ENCODE results near the gene PGM5.
A peak's percentile ranks its signal among the peaks of the same experiment; 100 is the strongest.
"Not testable (repeated sequence)": the region's sequence is repeated elsewhere in the genome, so short reads cannot be mapped to it uniquely, and the experiment has no call there.

PGM5 gene

GRCh38 chr9:68383894-68384293, 27.5 kb downstream of the PGM5 start:
- DNase-seq = not testable (repeated sequence)

- not testable (repeated sequence) for DNase-seq
These were observed 33.1 kb downstream of the PGM5 start for GRCh38 chr9:68389558-68389957.

- DNase-seq = not testable (repeated sequence)
These were observed 34.3 kb downstream of the PGM5 start for GRCh38 chr9:68390737-68391136.

GRCh38 chr9:68396411-68397094, 40.1 kb downstream of the PGM5 start:
- DNase-seq = not testable (repeated sequence)

GRCh38 chr9:68397095-68397423, 40.6 kb downstream of the PGM5 start:
- DNase-seq = not testable (repeated sequence)

- DNase-seq = not testable (repeated sequence)
These were observed 41.4 kb downstream of the PGM5 start for GRCh38 chr9:68397796-68398195.

GRCh38 chr9:68398324-68398723, 41.9 kb downstream of the PGM5 start:
- not testable (repeated sequence) for DNase-seq

- DNase-seq = not testable (repeated sequence)
These were observed 48.2 kb downstream of the PGM5 start for GRCh38 chr9:68404421-68405185.

GRCh38 chr9:68411865-68412264, 55.5 kb downstream of the PGM5 start:
- DNase-seq = not testable (repeated sequence)

GRCh38 chr9:68412754-68413153, 56.3 kb downstream of the PGM5 start:
- DNase-seq = not testable (repeated sequence)

GRCh38 chr9:68415065-68415464, 58.7 kb downstream of the PGM5 start:
- not testable (repeated sequence) for DNase-seq

- DNase-seq = peak; percentile 1
These were observed 60.6 kb downstream of the PGM5 start for GRCh38 chr9:68416936-68417564.

GRCh38 chr9:68417762-68418161, 61.4 kb downstream of the PGM5 start:
- no peak for DNase-seq

- DNase-seq = no peak
These were observed 61.9 kb downstream of the PGM5 start for GRCh38 chr9:68418259-68418845.

- no peak for DNase-seq
These were observed 63.5 kb downstream of the PGM5 start for GRCh38 chr9:68419901-68420300.

GRCh38 chr9:68426755-68427154, 70.3 kb downstream of the PGM5 start:
- DNase-seq = no peak

- no peak for DNase-seq
These were observed 71.0 kb downstream of the PGM5 start for GRCh38 chr9:68427216-68427977.

GRCh38 chr9:68428481-68428880, 72.1 kb downstream of the PGM5 start:
- DNase-seq = no peak

- no peak for DNase-seq
These were observed 73.2 kb downstream of the PGM5 start for GRCh38 chr9:68429631-68430030.

GRCh38 chr9:68431307-68431706, 74.9 kb downstream of the PGM5 start:
- no peak for DNase-seq

- no peak for DNase-seq
These were observed 77.2 kb downstream of the PGM5 start for GRCh38 chr9:68433531-68434110.

- DNase-seq = peak; percentile 4
These were observed 81.4 kb downstream of the PGM5 start for GRCh38 chr9:68437785-68438184.
